H9 (cell line): Measurements from ENCODE around the gene SUMO4. TPM values are rescaled to one million over a fixed set of nuclear protein-coding genes. Genes with fewer than 3 reads are reported as not detected.

ENCODE experiments used
- DNase-seq: peaks from one replicate; pipeline ENCODE4 v3.0.0-alpha.2; 2017
- H2AFZ ChIP-seq: one replicate; pipeline ENCODE4 v1.6.1; 2013; ENCODE audit warnings: mild to moderate bottlenecking, low read length, control low read depth, moderate library complexity
- H2AK5ac ChIP-seq: 2 replicates; pipeline ENCODE4 v1.6.1; 2013; ENCODE audit warnings: low read length, control low read depth, mixed read lengths; ENCODE audit not compliant: insufficient read length
- H2BK120ac ChIP-seq: one replicate; pipeline ENCODE4 v1.6.1; 2013; ENCODE audit warnings: low read depth, mild to moderate bottlenecking, low read length, control low read depth, inconsistent platforms; ENCODE audit not compliant: poor library complexity, severe bottlenecking
- H2BK12ac ChIP-seq: 2 replicates; pipeline ENCODE4 v1.6.1; 2013; ENCODE audit warnings: low read length, control low read depth, mixed read lengths, low read depth; ENCODE audit not compliant: insufficient read length
- H2BK15ac ChIP-seq: 2 replicates; pipeline ENCODE4 v1.6.1; 2013; ENCODE audit warnings: low read depth, low read length, control low read depth
- H2BK20ac ChIP-seq: one replicate; pipeline ENCODE4 v1.6.1; 2013; ENCODE audit warnings: low read depth, mild to moderate bottlenecking, low read length, control low read depth, inconsistent platforms; ENCODE audit not compliant: poor library complexity, severe bottlenecking
- H2BK5ac ChIP-seq: 2 replicates; pipeline ENCODE4 v1.6.1; 2013; ENCODE audit warnings: low read length, control low read depth, mixed read lengths; ENCODE audit not compliant: insufficient read length
- H3K14ac ChIP-seq: 2 replicates; pipeline ENCODE4 v1.6.1; 2013; ENCODE audit warnings: low read length, control low read depth; ENCODE audit not compliant: insufficient read depth
- H3K18ac ChIP-seq: 2 replicates; pipeline ENCODE4 v1.6.1; 2013; ENCODE audit warnings: low read depth, mild to moderate bottlenecking, mixed read lengths, low read length, control low read depth; ENCODE audit not compliant: insufficient read length
- H3K23ac ChIP-seq: 2 replicates; pipeline ENCODE4 v1.6.1; 2013; ENCODE audit warnings: low read length, control low read depth, mixed read lengths, low read depth; ENCODE audit not compliant: insufficient read length
- H3K23me2 ChIP-seq: 2 replicates; pipeline ENCODE4 v1.6.1; 2013; ENCODE audit warnings: low read depth, mild to moderate bottlenecking, mixed read lengths, low read length, control low read depth; ENCODE audit not compliant: insufficient read length, poor library complexity, severe bottlenecking
- H3K27ac ChIP-seq: 2 replicates; pipeline ENCODE4 v1.5.1; 2013; ENCODE audit warnings: low read length, control low read depth, mixed read lengths, low read depth; ENCODE audit not compliant: insufficient read length
- H3K27me3 ChIP-seq: 2 replicates; pipeline ENCODE4 v1.6.1; 2013; ENCODE audit warnings: low read length, control low read depth, inconsistent platforms; ENCODE audit not compliant: insufficient read depth
- H3K4ac ChIP-seq: 2 replicates; pipeline ENCODE4 v1.6.1; 2013; ENCODE audit warnings: low read depth, mild to moderate bottlenecking, control low read depth, inconsistent platforms, low read length, moderate library complexity
- H3K4me1 ChIP-seq: 2 replicates; pipeline ENCODE4 v1.6.1; 2013; ENCODE audit warnings: low read length, control low read depth, inconsistent platforms; ENCODE audit not compliant: insufficient read depth
- H3K4me2 ChIP-seq: 2 replicates; pipeline ENCODE4 v1.6.1; 2013; ENCODE audit warnings: low read length, control low read depth, mixed read lengths; ENCODE audit not compliant: insufficient read length, insufficient read depth
- H3K56ac ChIP-seq: 2 replicates; pipeline ENCODE4 v1.6.1; 2013; ENCODE audit warnings: low read depth, mild to moderate bottlenecking, mixed read lengths, low read length, control low read depth; ENCODE audit not compliant: insufficient read length
- H3K79me1 ChIP-seq: 2 replicates; pipeline ENCODE4 v1.6.1; 2013; ENCODE audit warnings: low read depth, mild to moderate bottlenecking, moderate library complexity, low read length, control low read depth, inconsistent platforms; ENCODE audit not compliant: insufficient read depth, poor library complexity, severe bottlenecking
- H3K79me2 ChIP-seq: 2 replicates; pipeline ENCODE4 v1.6.1; 2013; ENCODE audit warnings: low read length, control low read depth, inconsistent platforms; ENCODE audit not compliant: insufficient read depth
- H3K9ac ChIP-seq: 2 replicates; pipeline ENCODE4 v1.6.1; 2013; ENCODE audit warnings: low read length, control low read depth, mixed read lengths; ENCODE audit not compliant: insufficient read length; ENCODE audit errors: extremely low read depth
- H3K9me3 ChIP-seq: one replicate; pipeline ENCODE4 v1.6.1; 2013; ENCODE audit warnings: low read depth, low read length, inconsistent platforms; ENCODE audit not compliant: control insufficient read depth
- H3T11ph ChIP-seq: one replicate; pipeline ENCODE4 v1.6.1; 2013; ENCODE audit warnings: mild to moderate bottlenecking, low read length, control low read depth, inconsistent platforms
- H4K20me1 ChIP-seq: one replicate; pipeline ENCODE4 v1.6.1; 2013; ENCODE audit not compliant: control insufficient read depth, insufficient read length, insufficient read depth
- H4K5ac ChIP-seq: 2 replicates; pipeline ENCODE4 v1.6.1; 2013; ENCODE audit warnings: low read depth, mild to moderate bottlenecking, mixed read lengths, low read length, control low read depth; ENCODE audit not compliant: insufficient read length
- H4K8ac ChIP-seq: replicated peaks from 2 replicates; pipeline ENCODE4 v1.6.1; 2013; ENCODE audit warnings: low read length, control low read depth, mixed read lengths, low read depth; ENCODE audit not compliant: insufficient read length
- H4K91ac ChIP-seq: 2 replicates; pipeline ENCODE4 v1.6.1; 2013; ENCODE audit warnings: low read depth, mild to moderate bottlenecking, moderate library complexity, mixed read lengths, low read length, control low read depth; ENCODE audit not compliant: insufficient read length
- H3K27ac Mint-ChIP-seq, 3 experiments: 2 replicates in 2 of 3; 3 replicates in 1 of 3; pipeline ENCODE4 v1.8.0; 2020 to 2021; ENCODE audit warnings: mixed read lengths in 3 of 3, mild to moderate bottlenecking in 1 of 3, moderate library complexity in 1 of 3
- H3K27me3 Mint-ChIP-seq: 2 replicates; pipeline ENCODE4 v1.8.0; 2021; ENCODE audit warnings: low read depth, mild to moderate bottlenecking, moderate library complexity, mixed read lengths
- H3K36me3 Mint-ChIP-seq, 3 experiments: 2 replicates in 2 of 3; 3 replicates in 1 of 3; pipeline ENCODE4 v1.8.0; 2020 to 2021; ENCODE audit warnings: low read depth in 3 of 3, mixed read lengths in 3 of 3; ENCODE audit not compliant: insufficient read depth in 1 of 3
- H3K4me1 Mint-ChIP-seq, 2 experiments: 2 replicates each; pipeline ENCODE4 v1.8.0; 2020; ENCODE audit warnings: mixed read lengths in 2 of 2
- H3K4me3 Mint-ChIP-seq, 2 experiments: 2 replicates in 1 of 2; 3 replicates in 1 of 2; pipeline ENCODE4 v1.8.0; 2020 to 2021; ENCODE audit warnings: mild to moderate bottlenecking in 2 of 2, mixed read lengths in 2 of 2, moderate library complexity in 1 of 2
- H3K9me3 Mint-ChIP-seq, 2 experiments: 2 replicates in 1 of 2; 3 replicates in 1 of 2; pipeline ENCODE4 v1.8.0; 2020; ENCODE audit warnings: mild to moderate bottlenecking in 2 of 2, mixed read lengths in 2 of 2, moderate library complexity in 1 of 2
- total RNA-seq: library from RNA; stranded (reverse); gene quantifications from 2 replicates; pipeline ENCODE4 v1.2.1, GENCODE V29; 2021
- TF ChIP-seq, protein P1 (sequence below): fragments of 200-600 bp; sonication (generic); conservative IDR thresholded peaks from 3 replicates; pipeline ENCODE4 v1.8.0; 2021; ENCODE audit warnings: antibody characterized with exemption, mild to moderate bottlenecking

The SUMO4 gene
- total RNA-seq, 1 experiment from 2014 or later: 1.5 TPM

DNA sequence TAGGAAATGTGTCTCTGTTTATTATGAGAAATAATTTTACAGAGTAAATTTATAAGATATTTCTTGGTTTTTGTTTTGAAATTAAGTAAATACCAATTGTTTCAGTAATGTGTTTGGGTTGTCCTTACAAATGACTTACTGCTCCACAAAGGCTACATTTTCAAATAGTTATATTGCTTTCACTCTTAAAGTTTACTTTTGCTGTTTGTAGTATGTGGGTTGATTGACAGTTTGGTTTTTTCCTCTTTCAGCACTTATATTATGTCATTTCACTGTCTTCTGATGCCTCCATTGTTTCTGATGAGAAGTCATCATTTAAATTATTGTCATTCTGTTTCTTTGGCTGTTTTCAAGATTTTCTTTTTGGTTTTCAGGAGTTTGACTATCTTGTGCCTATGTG is 34.9 kb upstream of the SUMO4 start:
- Histone ChIP-seq H3T11ph (no peak overlapping the region), H4K91ac (no peak overlapping the region), H3K23ac (no peak overlapping the region), H3K14ac (no peak overlapping the region), H3K18ac (no peak overlapping the region), H3K79me2 (peaks cover 17% of the 10 kb centered on the region; the same call in 1 of the 2 replicates), H2BK120ac (no peak overlapping the region), H3K27me3 (no peaks in the 10 kb centered on the region), H3K4me2 (no peak overlapping the region), H4K8ac (no peak overlapping the region), H3K23me2 (no peaks in the 10 kb centered on the region), H2AK5ac (no peak overlapping the region), H2BK15ac (no peak overlapping the region), H3K9ac (no peak overlapping the region), H3K56ac (no peak overlapping the region), H2BK20ac (no peak overlapping the region), H3K4ac (no peak overlapping the region), H3K79me1 (peaks cover 13% of the 10 kb centered on the region), H2BK5ac (no peak overlapping the region), H4K5ac (no peak overlapping the region), H3K4me1 (peaks cover 3% of the 10 kb centered on the region; the same call in 1 of the 2 replicates), H2AFZ (no peak overlapping the region), H3K9me3 (no peaks in the 10 kb centered on the region), H4K20me1 (no peaks in the 10 kb centered on the region), H2BK12ac (no peak overlapping the region), H3K27ac (no peak overlapping the region)
- H3K4me3 Mint-ChIP-seq: no peak overlapping the region
- TF ChIP-seq, protein P1, sequence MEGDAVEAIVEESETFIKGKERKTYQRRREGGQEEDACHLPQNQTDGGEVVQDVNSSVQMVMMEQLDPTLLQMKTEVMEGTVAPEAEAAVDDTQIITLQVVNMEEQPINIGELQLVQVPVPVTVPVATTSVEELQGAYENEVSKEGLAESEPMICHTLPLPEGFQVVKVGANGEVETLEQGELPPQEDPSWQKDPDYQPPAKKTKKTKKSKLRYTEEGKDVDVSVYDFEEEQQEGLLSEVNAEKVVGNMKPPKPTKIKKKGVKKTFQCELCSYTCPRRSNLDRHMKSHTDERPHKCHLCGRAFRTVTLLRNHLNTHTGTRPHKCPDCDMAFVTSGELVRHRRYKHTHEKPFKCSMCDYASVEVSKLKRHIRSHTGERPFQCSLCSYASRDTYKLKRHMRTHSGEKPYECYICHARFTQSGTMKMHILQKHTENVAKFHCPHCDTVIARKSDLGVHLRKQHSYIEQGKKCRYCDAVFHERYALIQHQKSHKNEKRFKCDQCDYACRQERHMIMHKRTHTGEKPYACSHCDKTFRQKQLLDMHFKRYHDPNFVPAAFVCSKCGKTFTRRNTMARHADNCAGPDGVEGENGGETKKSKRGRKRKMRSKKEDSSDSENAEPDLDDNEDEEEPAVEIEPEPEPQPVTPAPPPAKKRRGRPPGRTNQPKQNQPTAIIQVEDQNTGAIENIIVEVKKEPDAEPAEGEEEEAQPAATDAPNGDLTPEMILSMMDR: no peak
- H3K27ac Mint-ChIP-seq: no peak overlapping the region
- no peak for DNase-seq
- H3K4me1 Mint-ChIP-seq: peaks cover 21 to 30% of the 10 kb centered on the region in 2 experiments
- H3K36me3 Mint-ChIP-seq: peaks cover 2 to 8% (median 5%) of the 10 kb centered on the region in 3 experiments; a peak in 6 of 7 replicates
- H3K9me3 Mint-ChIP-seq: no peaks in the 10 kb centered on the region
- no peaks in the 10 kb centered on the region for H3K27me3 Mint-ChIP-seq
